ENCODE measurements around the gene RHOF.

DNA sequence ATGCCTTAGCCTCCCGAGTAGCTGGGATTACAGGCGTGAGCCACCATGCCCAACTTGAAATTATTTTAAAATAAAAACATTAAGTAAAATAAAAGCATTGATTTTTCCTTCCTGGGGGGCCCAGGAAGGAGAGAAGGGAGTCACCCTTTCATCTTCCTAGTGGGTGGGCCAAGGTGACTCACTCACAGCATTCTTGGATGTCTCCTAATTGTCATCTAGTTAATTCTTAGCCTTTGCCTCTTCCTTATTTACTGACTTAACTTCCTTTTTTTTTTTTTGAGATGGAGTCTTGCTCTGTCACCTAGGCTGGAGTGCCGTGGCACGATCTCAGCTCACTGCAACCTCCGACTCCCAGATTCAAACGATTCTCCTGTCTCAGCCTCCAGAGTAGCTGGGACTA, 51.7 kb downstream of the RHOF start:
- TF ChIP-seq POLR2A (IDR thresholded peaks at IDR 0.05; ENCODE audit: low read depth, low read length): no peak
- no peak for TF ChIP-seq POLR2AphosphoS5 (IDR thresholded peaks at IDR 0.05; ENCODE audit: low read depth, low read length)
- TF ChIP-seq TAF1 (IDR thresholded peaks at IDR 0.05; ENCODE audit: borderline replicate concordance, low read depth, low read length): no peak

Measured in GM12892 (cell line).